Measurements from ENCODE around the gene BTRC. TPM values are rescaled to one million over a fixed set of nuclear protein-coding genes. Genes with fewer than 3 reads are reported as not detected.

BTRC gene
- polyA plus RNA-seq, 3 donors = 2.8 to 4.3 (median 3.1) TPM

GRCh38 chr10:101451261-101451660, 97.3 kb downstream of the BTRC start:
- H3K4me1 Mint-ChIP-seq = peaks cover 6% of the 10 kb centered on the region
- DNase-seq = no peak
- no peak overlapping the region for H3K27ac ChIP-seq (ENCODE audit: low read depth in 1 of 2, low read length in 2 of 2)
- intact Hi-C loops (cut with micrococcal nuclease) = no loop called here
- H3K27me3 ChIP-seq (ENCODE audit: control insufficient read depth in 2 of 2, insufficient read depth in 2 of 2, low read length in 2 of 2) = peaks cover 3 to 8% of the 10 kb centered on the region in 2 donors
- TF ChIP-seq CTCF (IDR thresholded peaks at IDR 0.05) = no peak
- no peaks in the 10 kb centered on the region for H3K9me3 ChIP-seq (replicated peaks in 1 of 2; ENCODE audit: control insufficient read depth in 1 of 2, insufficient read depth in 1 of 2, low read length in 2 of 2)
- no peak overlapping the region for H3K4me3 Mint-ChIP-seq
- no peak overlapping the region for H3K4me2 ChIP-seq (replicated peaks; ENCODE audit: extremely low read depth, low read length, poor library complexity, severe bottlenecking)
- no peaks in the 10 kb centered on the region for H3K36me3 ChIP-seq (replicated peaks in 1 of 2; ENCODE audit: control insufficient read depth in 1 of 2, insufficient read depth in 2 of 2, low read length in 2 of 2)
- no peaks in the 10 kb centered on the region for H3K79me2 ChIP-seq (ENCODE audit: insufficient read depth, low read length)
- peaks cover 0 to 5% of the 10 kb centered on the region in 2 donors for H3K36me3 Mint-ChIP-seq
- no peaks in the 10 kb centered on the region for H4K20me1 ChIP-seq (ENCODE audit: insufficient read depth, low read length)
- H3K27me3 Mint-ChIP-seq (ENCODE audit: low read depth in 3 of 3) = peaks cover 3 to 16% (median 6%) of the 10 kb centered on the region in 3 donors
- H3K9ac ChIP-seq (ENCODE audit: insufficient read depth, low read length, poor library complexity, severe bottlenecking) = no peak overlapping the region
- no peak overlapping the region for H2AFZ ChIP-seq (ENCODE audit: insufficient read depth, low read depth, low read length, poor library complexity, severe bottlenecking)
- no CpG with 5 or more reads among the region's 1 CpG for WGBS (ENCODE audit: insufficient coverage)
- H3K4me3 ChIP-seq (replicated peaks in 1 of 3; ENCODE audit: low read depth in 2 of 3, low read length in 3 of 3) = no peak overlapping the region
- no peak overlapping the region for H3K27ac Mint-ChIP-seq
- H3K4me1 ChIP-seq (ENCODE audit: control insufficient read depth in 1 of 2, insufficient read depth in 2 of 2, low read length in 2 of 2) = peaks cover 0 to 3% of the 10 kb centered on the region in 2 donors
- H3K9me3 Mint-ChIP-seq = no peaks in the 10 kb centered on the region

GRCh38 chr10:101451667-101452069, 97.7 kb downstream of the BTRC start:
- Histone ChIP-seq H3K27me3 (ENCODE audit: control insufficient read depth in 2 of 2, insufficient read depth in 2 of 2, low read length in 2 of 2) (peaks cover 3 to 8% of the 10 kb centered on the region in 2 donors), H4K20me1 (ENCODE audit: insufficient read depth, low read length) (no peaks in the 10 kb centered on the region), H3K9me3 (replicated peaks in 1 of 2; ENCODE audit: control insufficient read depth in 1 of 2, insufficient read depth in 1 of 2, low read length in 2 of 2) (no peaks in the 10 kb centered on the region), H3K79me2 (ENCODE audit: insufficient read depth, low read length) (no peaks in the 10 kb centered on the region), H2AFZ (ENCODE audit: insufficient read depth, low read depth, low read length, poor library complexity, severe bottlenecking) (no peak overlapping the region), H3K4me2 (replicated peaks; ENCODE audit: extremely low read depth, low read length, poor library complexity, severe bottlenecking) (no peak overlapping the region), H3K4me3 (replicated peaks in 1 of 3; ENCODE audit: low read depth in 2 of 3, low read length in 3 of 3) (no peak overlapping the region), H3K9ac (ENCODE audit: insufficient read depth, low read length, poor library complexity, severe bottlenecking) (no peak overlapping the region), H3K4me1 (ENCODE audit: control insufficient read depth in 1 of 2, insufficient read depth in 2 of 2, low read length in 2 of 2) (peaks cover 0 to 3% of the 10 kb centered on the region in 2 donors), H3K36me3 (replicated peaks in 1 of 2; ENCODE audit: control insufficient read depth in 1 of 2, insufficient read depth in 2 of 2, low read length in 2 of 2) (no peaks in the 10 kb centered on the region), H3K27ac (ENCODE audit: low read depth in 1 of 2, low read length in 2 of 2) (no peak overlapping the region)
- 84% methylated on average over 3 of the region's 8 CpGs for WGBS (ENCODE audit: insufficient coverage)
- Mint-ChIP-seq H3K4me3 (no peak overlapping the region), H3K27me3 (ENCODE audit: low read depth in 3 of 3) (peaks cover 3 to 16% (median 6%) of the 10 kb centered on the region in 3 donors), H3K9me3 (no peaks in the 10 kb centered on the region), H3K4me1 (peaks cover 6% of the 10 kb centered on the region), H3K27ac (no peak overlapping the region), H3K36me3 (peaks cover 0 to 5% of the 10 kb centered on the region in 2 donors)
- intact Hi-C loops (cut with micrococcal nuclease) = no loop called here
- no peak for DNase-seq
- TF ChIP-seq CTCF (IDR thresholded peaks at IDR 0.05) = no peak
